Stimulated activated memory B cell treated with anti-CD40 and anti-IgM and Interleukin-4, amounts not matched to agents 10 μg/mL and 1 μg/mL and 100 μg/mL, for 72 hours (primary cell): ENCODE measurements around the gene WRNIP1.

ENCODE experiments used
- ATAC-seq: fragments of 150-1000 bp; cut with Tn5 transposase; 2 replicates; pipeline ENCODE4 v1.10.0; 2021
- H3K27ac Mint-ChIP-seq: one replicate; pipeline ENCODE4 v1.8.0; 2022; ENCODE audit warnings: mild to moderate bottlenecking, mixed read lengths
- H3K27me3 Mint-ChIP-seq: one replicate; pipeline ENCODE4 v1.8.0; 2022; ENCODE audit warnings: mixed read lengths
- H3K36me3 Mint-ChIP-seq: one replicate; pipeline ENCODE4 v1.8.0; 2022; ENCODE audit warnings: mixed read lengths
- H3K4me1 Mint-ChIP-seq: one replicate; pipeline ENCODE4 v1.8.0; 2022; ENCODE audit warnings: mixed read lengths
- H3K4me3 Mint-ChIP-seq: one replicate; pipeline ENCODE4 v1.8.0; 2022; ENCODE audit warnings: mild to moderate bottlenecking, moderate library complexity, mixed read lengths
- H3K9me3 Mint-ChIP-seq: one replicate; pipeline ENCODE4 v1.8.0; 2022; ENCODE audit warnings: mixed read lengths

The WRNIP1 gene

DNA sequence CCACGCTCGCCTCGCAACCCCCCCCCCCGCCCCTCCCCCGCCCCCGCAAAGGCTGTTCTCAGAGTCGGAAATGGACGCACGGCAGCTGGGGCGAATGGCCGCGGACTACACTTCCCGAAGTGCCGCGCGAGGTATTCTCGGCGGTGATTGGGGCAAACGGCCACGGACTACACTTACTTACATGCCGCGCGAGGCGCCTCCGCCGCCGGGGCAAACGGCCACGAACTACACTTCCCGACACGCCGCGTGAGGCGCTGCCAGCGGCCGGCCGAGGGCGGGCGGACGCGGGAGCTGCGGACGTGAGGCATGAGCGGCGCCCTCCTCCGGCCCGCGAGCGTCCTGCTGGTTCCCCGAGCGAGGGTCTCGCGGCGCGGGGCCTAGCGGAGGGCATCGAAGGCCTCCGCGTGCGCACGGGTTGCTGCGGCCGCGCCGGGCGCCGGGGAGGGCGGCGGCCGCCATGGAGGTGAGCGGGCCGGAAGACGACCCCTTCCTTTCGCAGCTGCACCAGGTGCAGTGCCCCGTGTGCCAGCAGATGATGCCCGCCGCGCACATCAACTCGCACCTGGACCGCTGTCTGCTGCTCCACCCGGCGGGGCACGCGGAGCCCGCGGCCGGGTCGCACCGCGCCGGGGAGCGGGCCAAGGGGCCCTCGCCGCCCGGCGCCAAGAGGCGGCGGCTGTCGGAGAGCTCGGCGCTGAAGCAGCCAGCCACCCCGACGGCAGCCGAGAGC lies at the start of gene WRNIP1:
Gene WRNIP1, plus strand, starts transcription at position 228 of the 730 bp plus-strand sequence. Its CDS starts 230 bp downstream, at position 458.
- Mint-ChIP-seq H3K27ac (peak within 1 kb of the TSS; percentile 97), H3K4me1 (peaks cover 36% of the 10 kb centered on the region), H3K27me3 (no peaks in the 10 kb centered on the region), H3K4me3 (peak within 1 kb of the TSS; percentile 92), H3K9me3 (no peaks in the 10 kb centered on the region), H3K36me3 (no peaks in the 10 kb centered on the region)
- ATAC-seq: peak; percentile 97

DNA sequence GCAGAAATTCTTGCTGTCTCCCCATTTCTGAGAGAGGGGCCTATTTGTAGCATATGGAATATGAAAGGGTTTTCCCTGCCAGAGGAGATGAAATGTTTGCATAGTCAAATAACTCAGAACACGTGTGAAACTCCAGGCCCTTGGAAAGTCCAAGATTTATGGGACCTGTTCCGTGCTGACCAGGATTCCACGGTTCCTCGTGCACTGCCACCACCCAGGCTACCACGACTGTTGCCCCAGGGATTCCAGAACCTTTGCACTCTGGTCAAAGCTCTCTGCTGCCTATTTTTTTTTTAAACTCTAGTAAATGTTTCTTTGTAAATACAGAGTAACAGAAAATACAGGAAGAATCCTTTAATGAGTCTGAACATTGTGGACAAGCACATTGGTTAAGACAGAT lies 49.5 kb upstream of the WRNIP1 start:
- H3K9me3 Mint-ChIP-seq: no peaks in the 10 kb centered on the region
- ATAC-seq: no peak

DNA sequence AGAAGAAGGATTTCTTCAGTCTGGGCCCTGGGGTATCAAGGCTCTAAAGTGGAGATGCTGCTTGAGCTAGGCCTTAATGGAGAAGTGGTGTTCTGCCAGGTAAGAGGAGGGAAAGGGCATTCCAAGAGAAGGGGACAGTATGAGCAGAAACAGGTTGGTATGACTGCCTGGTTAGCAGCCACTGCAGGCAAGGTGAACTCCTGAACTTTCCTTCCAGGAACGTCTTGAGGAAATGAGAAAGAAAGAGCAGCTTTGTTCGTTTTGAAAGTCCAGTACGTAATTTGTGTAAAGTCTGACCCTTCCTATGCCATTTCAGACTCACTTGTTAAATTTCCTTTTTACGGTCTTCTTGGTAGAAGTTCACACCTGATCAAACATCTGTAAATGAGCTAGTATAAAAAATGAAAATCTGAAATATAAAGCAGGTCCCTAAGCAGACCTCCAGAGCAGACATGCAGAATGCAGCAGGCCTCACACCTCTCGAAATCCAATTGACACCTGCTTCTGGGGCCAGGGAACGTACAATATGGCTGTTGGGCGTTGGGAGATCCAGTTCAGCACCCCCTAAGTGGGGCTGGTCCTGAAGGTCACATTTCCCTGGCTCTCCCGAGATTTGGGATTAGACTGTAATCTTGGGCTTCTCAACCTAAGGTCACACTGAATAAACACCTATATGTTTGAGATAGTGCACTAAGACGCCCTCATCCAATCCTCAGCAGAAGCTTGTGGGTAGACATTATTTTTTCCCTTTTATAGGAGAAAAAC lies 48.1 kb upstream of the WRNIP1 start:
- H3K4me3 Mint-ChIP-seq: no peak overlapping the region
- H3K27me3 Mint-ChIP-seq: peaks cover 21% of the 10 kb centered on the region
- peaks cover 4% of the 10 kb centered on the region for H3K9me3 Mint-ChIP-seq
- no peaks in the 10 kb centered on the region for H3K4me1 Mint-ChIP-seq
- ATAC-seq: no peak
- H3K36me3 Mint-ChIP-seq: peaks cover 17% of the 10 kb centered on the region
- no peak overlapping the region for H3K27ac Mint-ChIP-seq

More for the DNA sequence above, 49.5 kb upstream of the WRNIP1 start:
- Mint-ChIP-seq H3K36me3 (peaks cover 7% of the 10 kb centered on the region), H3K4me3 (no peak overlapping the region), H3K4me1 (no peaks in the 10 kb centered on the region), H3K27me3 (peaks cover 20% of the 10 kb centered on the region), H3K27ac (no peak overlapping the region)

DNA sequence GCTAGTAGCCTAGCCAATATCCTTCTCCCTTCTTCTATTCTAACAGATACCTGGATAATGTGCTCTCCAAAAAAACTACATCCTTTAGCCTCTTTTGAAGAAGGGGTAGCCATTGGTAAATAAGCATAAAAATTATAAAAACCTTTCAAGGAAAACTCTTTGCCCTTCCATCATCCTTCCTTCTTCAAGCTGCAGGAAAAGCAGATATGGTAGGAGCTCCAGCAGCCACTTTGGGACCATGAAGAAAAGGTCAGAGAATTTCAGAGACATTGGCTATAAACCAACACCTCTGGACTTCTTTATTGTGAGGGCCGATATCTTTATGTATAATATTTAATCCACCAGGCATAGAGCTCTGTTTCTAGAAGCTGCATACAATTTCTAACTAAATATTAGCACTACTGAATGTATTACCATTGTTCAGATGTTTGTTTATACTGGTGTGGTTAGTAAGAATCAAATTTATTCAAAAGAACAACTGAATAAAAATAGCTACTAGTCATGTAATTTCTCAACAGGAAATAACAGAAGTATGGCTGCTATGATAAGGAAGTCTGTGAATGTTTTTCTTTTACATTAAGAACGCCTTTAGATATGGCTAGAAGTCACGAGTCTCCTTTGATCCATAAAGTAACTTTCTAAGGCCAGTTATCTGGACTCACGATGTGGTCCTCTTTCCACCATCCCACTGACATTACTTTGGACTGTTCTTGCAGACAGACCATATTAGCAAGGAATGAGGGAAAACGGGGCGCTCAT lies 46.7 kb upstream of the WRNIP1 start:
- Mint-ChIP-seq H3K27ac (no peak overlapping the region), H3K4me3 (no peak overlapping the region), H3K9me3 (peaks cover 8% of the 10 kb centered on the region), H3K4me1 (no peaks in the 10 kb centered on the region), H3K27me3 (peaks cover 12% of the 10 kb centered on the region), H3K36me3 (peaks cover 21% of the 10 kb centered on the region)
- no peak for ATAC-seq

DNA sequence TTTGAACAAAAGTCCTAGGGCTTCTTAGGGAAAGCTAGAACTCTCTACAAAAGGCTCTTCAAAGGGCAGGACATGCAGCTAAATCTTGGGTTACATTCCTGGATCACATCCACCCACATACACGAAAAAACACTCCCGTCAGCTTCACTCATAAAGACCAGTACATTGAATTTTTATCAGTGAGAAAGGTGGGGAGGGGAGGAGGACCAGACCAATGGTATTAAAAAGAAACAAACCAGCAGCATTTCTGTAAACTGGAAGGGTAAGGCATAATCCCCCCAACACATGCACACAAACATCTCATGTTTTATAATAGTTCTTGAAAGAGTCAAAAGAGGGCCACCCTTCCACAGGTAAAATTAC lies 46.1 kb upstream of the WRNIP1 start:
- no peak for ATAC-seq
- Mint-ChIP-seq H3K27me3 (peaks cover 7% of the 10 kb centered on the region), H3K4me3 (no peak overlapping the region), H3K27ac (no peak overlapping the region), H3K4me1 (no peaks in the 10 kb centered on the region), H3K9me3 (peaks cover 8% of the 10 kb centered on the region), H3K36me3 (peaks cover 21% of the 10 kb centered on the region)

DNA sequence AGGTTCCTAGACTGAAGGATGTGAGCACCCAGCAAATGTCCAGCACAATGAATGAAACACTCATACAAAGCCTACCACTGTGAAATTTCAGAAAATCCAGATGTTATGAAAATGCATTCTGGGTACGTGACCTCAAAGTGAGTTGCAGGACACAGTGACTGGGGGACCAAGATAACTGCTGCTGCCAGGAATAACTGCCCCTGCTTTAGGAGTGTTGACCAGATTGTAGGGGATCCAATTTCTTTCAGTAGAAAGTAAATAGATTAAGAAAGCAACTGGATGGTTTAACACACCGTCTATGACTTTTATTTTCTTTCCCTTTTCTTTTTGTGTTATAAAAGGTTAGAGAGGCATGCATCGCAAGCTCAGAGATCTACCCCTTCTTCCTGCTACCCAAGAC lies 44.0 kb upstream of the WRNIP1 start:
- peaks cover 11% of the 10 kb centered on the region for H3K4me1 Mint-ChIP-seq
- peaks cover 7% of the 10 kb centered on the region for H3K27me3 Mint-ChIP-seq
- ATAC-seq: no peak
- peaks cover 26% of the 10 kb centered on the region for H3K36me3 Mint-ChIP-seq
- no peak overlapping the region for H3K4me3 Mint-ChIP-seq
- no peak overlapping the region for H3K27ac Mint-ChIP-seq
- H3K9me3 Mint-ChIP-seq: peaks cover 8% of the 10 kb centered on the region

DNA sequence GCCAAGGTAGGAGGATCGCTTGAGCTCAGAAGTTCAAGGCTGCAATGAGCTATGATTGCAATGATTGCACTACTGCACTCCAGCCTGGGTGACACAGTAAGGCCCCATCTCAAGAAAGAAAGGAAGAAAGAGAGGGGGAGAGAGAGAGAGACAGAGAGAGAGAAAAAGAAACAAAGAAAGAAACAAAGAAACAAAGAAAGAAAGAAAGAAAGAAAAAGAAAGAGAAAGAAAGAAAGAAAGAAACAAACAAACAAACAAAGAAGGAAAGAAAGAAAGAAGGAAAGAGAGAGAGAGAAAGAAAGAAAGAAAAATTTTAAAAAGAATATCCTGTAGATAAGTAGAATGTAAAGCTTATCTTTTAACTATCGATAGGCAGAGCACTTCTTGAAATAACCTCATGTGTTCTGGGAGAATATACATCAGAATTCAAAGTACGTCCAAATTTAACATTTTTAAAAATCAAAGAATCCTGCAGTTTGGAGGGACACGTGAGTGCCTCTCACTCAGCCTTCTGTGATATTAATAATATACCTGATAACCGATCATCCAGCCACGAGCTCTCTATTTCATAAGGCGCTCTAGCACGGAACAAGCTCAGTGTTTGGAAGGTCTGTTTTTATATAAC lies 39.7 kb upstream of the WRNIP1 start:
- Mint-ChIP-seq H3K4me1 (peaks cover 12% of the 10 kb centered on the region), H3K27me3 (peaks cover 17% of the 10 kb centered on the region), H3K36me3 (peaks cover 22% of the 10 kb centered on the region), H3K27ac (peak overlapping the region; percentile 64), H3K4me3 (no peak overlapping the region), H3K9me3 (peaks cover 8% of the 10 kb centered on the region)
- no peak for ATAC-seq

DNA sequence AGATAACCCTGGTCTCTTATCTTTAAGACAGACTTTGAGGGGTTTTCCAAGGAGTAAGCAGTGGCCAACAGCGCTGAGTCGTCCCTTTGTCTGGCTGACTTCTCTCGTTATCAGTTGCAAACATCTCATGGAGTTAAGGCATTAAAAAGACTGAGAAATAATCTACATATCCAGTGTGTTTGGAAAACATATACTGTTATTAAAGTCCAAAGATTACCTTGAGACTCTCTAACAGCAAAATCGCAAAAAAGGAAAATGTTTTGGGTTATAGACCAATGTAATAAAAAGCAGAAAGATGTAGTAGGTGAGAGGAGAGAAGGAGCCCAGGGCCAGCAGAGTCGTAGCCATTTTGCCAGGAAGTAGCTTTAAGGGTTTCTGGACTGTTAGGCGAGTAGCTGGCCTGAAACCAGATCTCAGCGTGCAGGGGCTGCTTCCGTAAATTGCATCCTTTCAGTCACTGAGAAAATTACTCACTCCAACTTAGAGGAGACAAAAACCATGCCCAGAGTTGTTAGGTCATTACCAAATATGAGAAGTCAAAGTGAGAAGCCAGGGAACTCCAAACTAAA lies 39.1 kb upstream of the WRNIP1 start:
- Mint-ChIP-seq H3K27me3 (peaks cover 13% of the 10 kb centered on the region), H3K27ac (peak overlapping the region; percentile 64), H3K4me1 (peaks cover 12% of the 10 kb centered on the region), H3K36me3 (peaks cover 18% of the 10 kb centered on the region), H3K9me3 (peaks cover 8% of the 10 kb centered on the region), H3K4me3 (no peak overlapping the region)
- peak; percentile 78 for ATAC-seq

DNA sequence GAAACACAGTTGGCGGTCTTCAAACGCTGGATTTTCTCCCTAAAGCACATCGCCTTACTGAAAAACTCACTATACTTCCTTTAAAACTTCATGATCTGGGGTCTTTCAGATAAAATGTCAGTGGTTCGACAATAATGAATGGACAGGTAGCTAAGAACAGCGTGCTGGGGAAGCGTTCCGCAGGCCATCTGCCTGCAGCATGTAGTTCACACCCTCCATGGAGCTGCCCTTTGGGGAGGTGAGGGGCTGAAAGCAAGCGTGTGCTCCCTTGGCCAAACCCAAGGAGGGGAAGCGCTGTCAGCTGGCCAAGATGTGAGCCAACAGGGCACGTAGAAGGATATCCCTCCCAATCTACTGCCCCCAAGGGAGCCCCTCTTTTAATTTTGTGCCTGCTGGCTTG lies 35.3 kb upstream of the WRNIP1 start:
- no peak overlapping the region for H3K27ac Mint-ChIP-seq
- H3K9me3 Mint-ChIP-seq: no peaks in the 10 kb centered on the region
- no peak overlapping the region for H3K4me3 Mint-ChIP-seq
- peaks cover 22% of the 10 kb centered on the region for H3K4me1 Mint-ChIP-seq
- H3K36me3 Mint-ChIP-seq: peaks cover 5% of the 10 kb centered on the region
- ATAC-seq: no peak
- H3K27me3 Mint-ChIP-seq: peaks cover 13% of the 10 kb centered on the region

DNA sequence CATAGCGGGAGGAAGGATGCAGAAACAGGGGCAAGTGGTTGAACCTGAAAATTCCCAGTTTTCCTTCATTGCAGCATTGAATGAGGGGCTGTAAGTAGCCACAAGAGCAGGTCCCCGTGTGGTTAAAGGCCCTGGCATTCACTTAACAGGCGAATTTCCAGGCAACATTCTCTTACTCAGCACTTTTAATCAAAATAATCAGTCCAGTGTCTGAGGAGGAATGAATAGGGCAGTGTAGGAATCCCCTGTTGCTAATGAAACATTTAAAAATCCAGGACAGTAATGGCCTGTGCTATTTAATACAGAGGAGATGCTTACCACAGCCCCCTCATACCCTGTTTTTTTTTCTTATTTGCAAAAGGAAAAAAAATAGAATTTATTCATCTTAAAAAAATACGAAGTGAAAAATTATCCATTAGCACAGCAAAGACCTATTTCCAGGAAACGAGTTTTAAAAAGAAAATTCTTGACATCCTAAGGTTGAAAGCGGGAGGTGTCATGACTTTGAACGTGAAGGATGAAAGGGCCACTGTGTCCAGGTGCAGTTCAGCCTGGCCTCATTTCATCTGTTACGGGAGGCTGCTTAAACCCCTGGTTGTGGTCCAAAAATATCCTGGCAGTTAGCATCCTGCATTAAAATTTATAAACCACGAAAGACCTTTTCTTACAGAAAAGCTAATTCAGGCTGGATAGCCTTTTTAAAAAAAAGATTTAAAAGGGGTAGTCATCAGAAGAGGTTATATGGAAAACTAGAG lies 34.7 kb upstream of the WRNIP1 start:
- peaks cover 17% of the 10 kb centered on the region for H3K4me1 Mint-ChIP-seq
- H3K27me3 Mint-ChIP-seq: peaks cover 13% of the 10 kb centered on the region
- no peak for ATAC-seq
- H3K27ac Mint-ChIP-seq: no peak overlapping the region
- H3K9me3 Mint-ChIP-seq: no peaks in the 10 kb centered on the region
- H3K4me3 Mint-ChIP-seq: no peak overlapping the region
- H3K36me3 Mint-ChIP-seq: peaks cover under 1% of the 10 kb centered on the region

DNA sequence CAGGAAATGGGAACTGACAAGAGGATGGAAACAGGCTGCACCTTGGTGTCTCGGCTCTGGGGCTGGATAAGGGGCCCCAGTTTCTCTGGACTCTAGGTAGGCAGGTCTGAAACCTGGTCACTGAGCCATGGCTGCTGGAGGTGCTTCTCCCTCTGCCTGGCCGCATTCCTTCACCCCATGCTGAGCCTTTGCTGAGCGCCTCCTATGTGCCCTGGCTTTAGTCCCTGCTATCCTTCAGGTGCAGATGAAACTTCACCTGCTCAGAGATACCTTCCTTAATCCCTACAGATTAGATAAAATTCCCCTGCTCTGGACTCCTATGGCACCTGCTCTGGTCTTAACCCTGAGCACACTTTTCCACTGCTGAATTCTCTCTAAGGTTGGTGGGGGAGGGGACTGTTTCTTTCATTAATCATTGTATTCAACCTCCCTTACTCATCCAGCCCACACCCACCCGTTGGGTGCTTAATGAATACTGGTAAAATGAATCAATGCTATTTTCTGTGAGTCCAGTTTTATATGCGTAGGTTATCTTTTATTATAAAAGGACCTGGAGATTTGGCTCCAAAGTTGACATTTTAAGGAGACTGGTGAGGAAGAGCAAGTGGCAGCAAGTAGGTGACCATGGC lies 33.8 kb upstream of the WRNIP1 start:
- H3K4me1 Mint-ChIP-seq: peaks cover 10% of the 10 kb centered on the region
- ATAC-seq: no peak
- no peaks in the 10 kb centered on the region for H3K9me3 Mint-ChIP-seq
- no peak overlapping the region for H3K27ac Mint-ChIP-seq
- peaks cover 13% of the 10 kb centered on the region for H3K27me3 Mint-ChIP-seq
- no peaks in the 10 kb centered on the region for H3K36me3 Mint-ChIP-seq
- no peak overlapping the region for H3K4me3 Mint-ChIP-seq

DNA sequence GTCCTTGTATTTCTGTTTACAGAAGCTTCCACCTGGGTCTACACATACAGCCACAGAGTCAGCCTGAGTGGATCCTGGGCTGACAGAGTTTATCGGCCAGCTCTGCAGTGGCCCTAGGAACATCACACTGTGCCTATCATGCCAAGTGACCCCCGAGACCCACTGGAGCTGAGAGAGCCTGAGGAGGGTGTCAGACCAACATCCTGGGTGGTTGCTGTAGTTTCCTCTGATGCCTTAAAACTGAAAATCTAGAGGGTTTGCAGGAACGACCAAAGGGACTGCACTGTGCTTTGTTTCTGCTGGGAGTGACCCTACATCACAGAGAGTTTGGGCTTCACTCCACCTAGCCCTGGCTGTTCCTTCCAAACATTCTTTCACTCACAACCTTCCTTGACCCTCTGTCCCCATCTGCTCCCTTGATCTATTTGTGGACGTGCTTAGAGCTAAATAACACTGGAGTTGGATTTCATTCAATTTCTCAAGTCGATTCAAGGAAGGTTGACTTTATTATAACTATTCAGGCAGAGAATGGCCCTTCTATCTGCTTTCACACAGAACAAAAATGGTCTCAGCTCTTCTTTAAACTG lies 32.6 kb upstream of the WRNIP1 start:
- H3K27ac Mint-ChIP-seq: peak overlapping the region; percentile 88

DNA sequence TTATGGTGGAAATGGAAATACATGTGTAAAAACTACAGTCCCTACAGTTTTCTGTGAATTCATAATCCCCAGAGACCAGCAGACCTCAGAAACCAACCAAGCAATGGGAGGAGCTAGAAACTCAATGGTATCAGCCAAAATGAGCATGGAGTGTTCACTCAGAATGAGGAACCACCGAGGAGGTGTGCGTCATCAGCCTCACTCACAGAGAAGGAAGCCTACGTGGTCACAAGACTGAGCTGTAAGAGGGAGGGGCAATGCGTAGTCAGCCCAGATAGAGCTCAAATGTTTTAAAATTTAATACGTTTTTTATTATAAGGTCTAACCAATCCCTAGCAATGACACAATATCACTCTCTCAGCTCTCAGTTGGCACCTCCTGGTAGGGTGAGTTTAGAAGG lies 31.9 kb upstream of the WRNIP1 start:
- Mint-ChIP-seq H3K36me3 (no peaks in the 10 kb centered on the region), H3K4me1 (peaks cover 10% of the 10 kb centered on the region), H3K9me3 (no peaks in the 10 kb centered on the region), H3K27ac (peak overlapping the region; percentile 88), H3K4me3 (no peak overlapping the region), H3K27me3 (peaks cover 11% of the 10 kb centered on the region)
- ATAC-seq: peak; percentile 99

More for the DNA sequence above, 32.6 kb upstream of the WRNIP1 start:
- Mint-ChIP-seq H3K36me3 (no peaks in the 10 kb centered on the region), H3K4me1 (peaks cover 10% of the 10 kb centered on the region), H3K4me3 (no peak overlapping the region), H3K27me3 (peaks cover 13% of the 10 kb centered on the region), H3K9me3 (no peaks in the 10 kb centered on the region)
- ATAC-seq: no peak
